HG03575 (cell line): ENCODE results near the gene ASF1B.

Source experiments
- ATAC-seq: cut with Tn5 transposase; IDR thresholded peaks from one replicate; pipeline ENCODE4 v1.9.1; 2021; ENCODE audit not compliant: unreplicated experiment, insufficient number of reproducible peaks, low FRiP score; ENCODE audit errors: extremely low read depth

Gene ASF1B

DNA sequence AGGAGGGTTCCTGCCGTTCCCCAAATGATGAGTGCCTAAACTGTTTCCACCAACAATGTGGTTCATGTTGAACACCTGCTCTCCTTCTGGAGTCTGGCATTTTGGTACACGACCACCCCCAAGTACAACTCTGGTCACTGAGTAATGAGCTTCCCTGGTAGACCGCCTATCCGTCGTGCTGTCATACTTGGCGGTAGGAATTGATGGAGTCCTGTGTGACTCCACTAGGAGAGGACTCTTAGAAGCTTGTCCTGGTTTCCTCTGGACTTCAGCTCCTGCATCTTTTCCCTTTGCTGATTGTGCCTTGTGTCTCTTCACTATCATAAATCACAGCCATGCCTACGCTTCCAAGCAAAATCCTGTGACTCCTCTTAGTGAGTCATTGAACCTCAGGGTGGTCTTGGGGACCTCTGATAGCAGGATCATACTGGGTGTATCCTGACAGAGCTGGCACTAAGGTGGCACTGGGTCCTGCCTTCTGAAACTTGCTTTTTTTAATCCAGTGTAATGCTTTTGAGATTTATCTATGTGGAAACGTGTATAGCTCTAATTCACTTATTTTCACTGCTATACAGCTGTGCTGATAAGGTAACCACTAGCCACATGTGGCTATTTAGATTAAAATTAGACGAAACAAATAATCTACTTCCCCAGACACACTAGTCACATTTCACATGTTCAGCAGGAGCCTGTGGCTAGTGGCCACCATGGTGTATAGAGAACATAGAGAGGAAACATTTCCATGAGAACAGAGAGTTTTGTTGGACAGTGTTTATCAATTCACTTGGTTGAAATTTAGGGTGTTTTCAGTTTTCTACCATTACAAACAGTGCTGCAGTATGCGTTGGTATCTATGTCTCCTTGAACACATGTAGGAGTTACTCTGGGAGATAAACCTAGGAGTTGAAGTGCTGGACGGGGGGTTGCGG is 6.1 kb upstream of the ASF1B start:
- ATAC-seq = no peak

DNA sequence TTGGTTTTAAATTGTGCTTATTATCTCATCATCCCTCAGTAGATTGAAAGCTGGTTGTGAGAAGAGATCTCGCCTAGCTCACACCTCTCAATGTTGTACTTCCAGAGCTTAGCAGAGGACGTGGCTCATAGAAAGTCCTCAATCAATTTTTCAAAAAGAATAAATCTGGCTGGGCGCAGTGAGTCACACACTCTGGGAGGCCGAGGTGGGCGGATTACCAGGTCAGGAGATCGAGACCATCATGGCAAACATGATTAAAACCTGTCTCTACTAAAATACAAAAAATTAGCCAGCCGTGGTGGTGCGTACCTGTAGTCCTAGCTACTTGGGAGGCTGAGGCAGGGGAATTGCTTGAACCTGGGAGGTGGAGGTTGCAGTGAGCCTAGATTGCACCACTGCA is 4.7 kb upstream of the ASF1B start:
- no peak for ATAC-seq

DNA sequence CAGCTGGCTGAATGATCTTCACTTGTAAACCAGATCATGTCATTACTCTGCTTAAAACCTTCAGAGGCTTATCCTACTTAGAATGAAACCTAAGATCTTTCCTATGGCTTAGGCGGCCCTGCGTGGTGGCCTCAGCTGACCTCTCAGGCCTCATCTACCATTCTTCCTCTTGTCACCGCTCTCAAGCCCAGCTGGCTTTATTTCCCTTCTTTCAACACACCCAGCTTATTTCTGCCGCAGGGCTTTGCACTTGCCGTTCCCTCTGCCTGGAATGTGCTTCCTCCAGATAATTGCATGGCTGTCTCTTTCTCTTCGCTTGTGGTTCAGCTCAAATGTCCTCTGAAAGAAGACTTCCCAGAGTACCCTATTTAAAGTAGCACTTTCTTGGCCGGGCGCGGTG is 3.6 kb upstream of the ASF1B start:
- no peak for ATAC-seq

DNA sequence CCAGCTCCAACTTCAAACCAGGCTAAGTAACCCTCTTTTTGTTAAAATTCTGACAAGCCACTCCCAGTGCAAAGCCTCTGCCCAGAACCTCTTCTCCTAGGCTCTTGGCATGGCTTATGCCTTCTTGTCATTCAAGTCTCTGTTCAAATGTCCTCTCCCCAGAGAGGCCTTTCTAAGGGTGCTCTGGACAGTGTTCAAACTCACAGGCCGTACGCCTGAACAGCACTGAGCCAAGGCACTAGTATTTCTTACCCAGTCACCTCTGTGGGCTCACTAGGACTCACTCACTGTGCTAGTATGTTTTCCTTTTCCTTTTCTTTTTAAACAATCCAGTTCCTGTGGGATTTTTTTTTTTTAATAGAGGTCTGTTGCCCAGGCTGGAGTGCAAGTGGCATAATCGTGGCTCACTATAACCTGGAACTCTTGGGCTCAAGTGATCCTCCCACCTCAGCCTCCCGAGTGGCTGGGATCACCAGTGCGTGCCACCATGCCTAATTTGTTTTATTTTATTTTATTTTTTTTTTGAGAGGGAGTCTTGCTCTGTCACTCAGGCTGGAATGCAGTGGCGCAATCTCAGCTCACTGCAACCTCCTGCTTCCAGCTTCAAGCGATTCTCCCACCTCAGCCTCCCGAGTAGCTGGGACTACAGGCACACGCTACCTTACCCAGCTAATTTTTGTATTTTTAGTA is 2.3 kb upstream of the ASF1B start:
- no peak for ATAC-seq

DNA sequence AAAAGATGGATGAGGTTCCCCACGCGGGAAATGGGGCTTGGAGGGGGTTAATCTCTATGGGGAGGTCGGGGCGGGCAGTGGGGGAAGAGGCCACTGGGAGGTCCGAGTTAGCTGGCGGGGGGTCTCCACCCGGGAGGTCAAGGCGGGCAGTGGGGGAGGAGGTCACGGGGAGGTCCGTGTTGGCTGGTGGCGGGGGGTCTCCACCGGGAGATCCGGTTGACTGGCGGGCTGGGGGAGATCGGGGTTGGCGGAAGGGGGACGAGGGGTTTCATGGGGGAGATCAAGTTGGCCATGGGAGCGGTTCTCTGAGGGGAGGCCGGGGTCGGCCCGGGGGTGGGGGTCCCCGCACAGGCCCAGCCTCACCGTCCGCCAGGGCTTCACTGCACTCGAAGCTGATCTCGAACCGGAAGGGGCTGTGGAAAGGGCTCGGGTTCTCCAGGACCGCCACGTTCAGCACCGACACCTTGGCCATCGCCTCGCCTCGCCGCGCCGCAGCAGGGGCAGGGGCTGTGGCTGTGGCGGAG is 342 bp downstream of the ASF1B start:
- ATAC-seq = no peak

DNA sequence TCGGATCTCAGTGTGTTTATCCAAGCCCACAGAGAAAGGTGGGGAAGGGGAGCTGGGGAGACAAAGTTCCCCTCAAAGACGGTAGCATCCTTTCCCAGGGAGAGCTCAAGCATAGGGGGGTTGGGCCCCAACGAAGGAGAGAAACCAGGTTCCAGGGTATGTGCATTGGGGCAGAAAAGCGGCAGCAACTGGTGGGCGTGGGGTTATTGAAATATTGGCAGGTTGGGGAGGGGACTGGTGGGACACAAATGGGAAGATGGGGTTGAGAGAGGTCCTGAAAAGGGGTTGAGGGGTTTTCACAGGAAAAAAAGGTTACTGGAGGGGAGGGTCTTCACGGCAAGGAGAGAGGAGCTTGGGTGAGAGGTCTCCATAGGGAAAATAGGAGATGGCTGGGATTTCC is 1.0 kb downstream of the ASF1B start:
- ATAC-seq = no peak

DNA sequence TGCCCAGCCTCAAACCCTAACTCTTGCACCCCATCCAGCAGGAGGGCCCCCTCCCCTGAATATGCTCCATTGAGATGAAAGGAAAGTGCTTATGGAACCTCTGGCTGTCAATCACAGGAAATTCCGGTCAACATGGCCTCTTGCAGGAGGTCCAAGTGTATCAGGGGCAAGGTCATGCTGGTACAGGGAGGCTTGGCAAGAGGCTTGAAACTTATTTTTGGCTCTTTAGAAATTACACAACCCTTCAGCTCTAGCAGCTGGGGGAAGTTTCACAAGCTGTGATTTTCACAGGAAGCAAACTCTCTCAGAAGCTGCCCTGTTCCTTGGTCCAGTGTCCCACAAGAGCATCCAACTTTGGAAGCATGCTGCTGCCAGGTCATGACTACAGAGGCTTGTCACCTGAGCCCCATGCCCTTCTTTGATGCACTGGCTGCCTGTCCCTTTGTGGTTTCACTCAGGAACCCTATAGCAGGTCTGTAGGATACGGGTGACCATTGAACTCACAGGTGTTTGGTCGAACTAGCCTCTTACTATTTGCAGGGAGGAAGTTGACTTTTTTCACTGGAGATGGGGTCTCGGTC is 8.4 kb downstream of the ASF1B start:
- ATAC-seq = no peak

DNA sequence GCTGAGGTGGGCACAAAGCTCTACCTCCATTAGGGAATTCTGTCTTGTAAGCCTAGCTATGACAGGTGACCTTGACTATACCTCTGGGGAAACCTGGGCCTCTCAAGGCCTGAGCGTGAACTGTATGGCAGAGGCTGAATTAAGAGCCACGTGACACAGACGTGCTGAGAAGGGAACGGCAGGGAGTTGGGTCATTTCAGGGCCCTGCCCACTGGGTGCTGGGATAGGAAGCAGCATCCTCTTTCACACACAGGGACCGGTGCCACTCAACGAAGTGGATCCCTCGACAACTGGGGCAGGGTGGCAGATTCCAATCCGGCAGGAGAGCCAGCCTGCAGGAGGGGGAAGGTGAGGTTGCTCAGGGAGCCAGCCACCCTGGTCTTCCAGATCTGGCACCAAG is 9.2 kb downstream of the ASF1B start:
- ATAC-seq = no peak

DNA sequence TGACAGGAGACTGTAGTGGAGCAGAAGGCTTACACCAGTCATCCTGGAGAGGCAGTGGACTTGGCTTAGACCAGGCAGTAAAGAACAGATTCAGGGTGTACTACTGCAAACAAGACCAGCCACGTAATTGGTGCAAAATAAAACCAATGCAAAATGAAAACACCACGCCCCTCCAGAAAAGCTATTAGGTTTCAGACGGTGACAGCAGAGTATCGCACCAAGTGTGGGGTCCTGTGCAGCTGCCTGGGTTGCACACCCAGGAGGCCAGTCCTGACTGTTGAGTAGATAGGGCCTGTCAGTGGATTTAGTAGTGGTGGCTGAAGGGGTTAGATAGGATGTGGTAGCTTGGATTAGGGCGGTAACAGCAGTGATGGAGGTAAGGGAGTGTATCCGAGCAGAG is 13.5 kb downstream of the ASF1B start:
- ATAC-seq = no peak

DNA sequence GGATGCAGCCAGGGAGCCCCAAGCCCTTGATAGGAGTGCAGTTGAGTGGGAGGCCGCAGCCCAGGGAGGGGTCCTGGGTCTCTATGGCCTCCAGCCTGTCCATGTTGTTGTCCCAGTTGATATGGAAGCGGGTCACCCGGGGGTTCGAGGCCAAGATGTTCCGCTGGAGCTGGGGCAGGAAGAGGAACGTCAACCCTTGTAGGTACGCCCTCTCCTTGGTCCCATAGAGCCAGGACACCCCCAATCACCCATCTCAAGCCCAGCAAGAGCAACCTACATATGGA is 15.9 kb downstream of the ASF1B start:
- ATAC-seq = no peak

DNA sequence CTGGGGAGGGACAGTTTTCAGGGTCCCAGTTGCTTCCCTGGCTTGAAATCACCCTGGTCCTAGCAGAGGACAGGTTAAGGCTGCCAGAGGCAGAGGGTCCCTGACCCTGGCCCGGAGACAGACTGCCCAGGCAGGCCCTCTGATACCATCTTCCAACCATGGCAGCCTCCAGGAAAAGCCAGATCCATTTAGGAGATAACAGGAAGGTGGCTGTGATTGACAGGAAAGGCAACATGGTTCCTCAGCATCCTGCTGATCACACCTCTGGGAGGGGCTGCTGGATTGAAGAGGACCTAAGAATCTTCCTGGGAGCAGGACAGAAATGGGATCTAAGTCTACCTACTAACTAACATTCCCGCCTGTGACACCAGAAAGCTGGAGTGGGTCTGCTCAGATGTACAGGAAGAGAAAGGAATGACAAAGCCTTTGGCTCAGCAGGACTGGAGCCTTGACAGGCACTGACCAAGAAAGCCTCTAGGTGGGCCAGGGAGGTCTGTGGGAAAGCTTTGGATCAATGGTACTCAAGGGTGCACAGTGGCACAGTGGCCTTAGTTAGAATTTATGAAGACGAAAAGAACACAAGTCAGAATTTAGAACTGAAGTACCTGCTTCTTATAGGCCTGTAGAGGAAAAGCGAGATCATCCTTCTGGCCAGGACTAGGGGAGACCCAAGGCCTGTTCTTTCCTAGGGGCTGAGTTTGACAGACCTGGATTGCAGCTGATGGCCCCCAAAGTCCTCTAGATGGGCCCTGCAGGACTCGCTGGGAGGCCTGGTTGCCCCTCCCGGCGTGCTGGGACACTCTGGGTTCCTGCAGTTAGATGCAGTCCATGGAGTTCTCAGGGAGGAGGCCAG is 16.5 kb downstream of the ASF1B start:
- ATAC-seq = no peak

DNA sequence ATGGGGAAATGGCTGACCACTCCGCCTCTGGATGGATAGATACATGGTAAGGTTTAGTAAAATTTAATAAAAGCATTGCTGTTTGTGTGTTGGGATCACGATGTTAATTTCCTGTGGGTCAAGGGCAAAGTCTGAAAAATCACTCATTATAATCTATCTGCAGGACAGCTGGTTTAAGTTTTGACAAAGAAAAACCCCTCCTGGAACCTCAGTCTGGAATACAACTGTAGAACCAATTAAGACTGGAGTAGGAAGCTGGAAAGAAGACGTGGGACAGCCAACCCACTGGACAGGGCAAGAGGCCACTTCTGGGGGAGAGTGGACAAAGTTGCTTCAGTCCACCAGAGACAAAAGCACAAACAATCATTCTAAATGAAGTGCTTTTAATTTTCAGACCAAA is 17.2 kb downstream of the ASF1B start:
- ATAC-seq = no peak

DNA sequence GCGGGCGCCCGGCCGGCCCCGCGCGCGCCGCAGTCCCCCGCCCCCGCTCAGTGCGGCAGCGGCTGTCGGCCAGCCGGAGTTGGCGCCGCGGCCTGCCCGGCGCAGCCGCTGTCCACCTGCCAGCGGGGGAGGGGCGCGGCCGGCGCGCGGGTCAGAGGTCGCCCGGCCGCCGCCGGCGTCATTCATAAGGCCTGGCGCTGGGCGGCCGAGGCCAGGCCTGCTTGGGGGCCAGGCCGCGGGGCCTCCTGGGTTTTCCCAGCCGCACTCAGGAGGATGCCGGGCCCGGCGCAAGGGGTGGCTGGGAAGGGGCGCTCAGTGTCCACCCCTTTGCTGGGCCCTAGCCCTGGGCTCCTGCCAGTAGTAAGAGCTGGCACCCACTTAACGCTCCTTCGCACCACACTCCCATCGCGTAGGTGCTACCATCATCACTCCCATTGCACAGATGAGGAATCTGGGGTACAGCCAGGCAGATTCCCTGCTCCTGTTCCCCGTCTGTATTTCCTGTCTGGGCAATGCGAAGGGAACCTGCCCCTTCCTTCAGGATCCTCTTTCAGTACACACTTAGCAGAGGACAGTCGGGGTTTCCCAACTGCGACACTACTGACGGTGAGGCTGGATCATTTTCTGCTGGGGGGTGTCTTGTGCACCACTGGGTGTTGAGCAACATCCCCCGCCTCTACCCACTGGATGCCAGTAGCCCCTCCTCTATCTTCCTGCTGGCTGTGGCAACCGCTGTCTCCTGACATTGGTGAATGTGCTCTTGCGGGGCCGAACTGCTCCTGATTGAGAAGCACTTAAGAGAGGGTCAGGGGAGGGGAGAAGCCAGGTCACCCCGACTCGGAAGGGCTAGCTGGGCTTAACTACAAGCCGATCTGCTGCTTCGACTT is 18.0 kb downstream of the ASF1B start:
- no peak for ATAC-seq

DNA sequence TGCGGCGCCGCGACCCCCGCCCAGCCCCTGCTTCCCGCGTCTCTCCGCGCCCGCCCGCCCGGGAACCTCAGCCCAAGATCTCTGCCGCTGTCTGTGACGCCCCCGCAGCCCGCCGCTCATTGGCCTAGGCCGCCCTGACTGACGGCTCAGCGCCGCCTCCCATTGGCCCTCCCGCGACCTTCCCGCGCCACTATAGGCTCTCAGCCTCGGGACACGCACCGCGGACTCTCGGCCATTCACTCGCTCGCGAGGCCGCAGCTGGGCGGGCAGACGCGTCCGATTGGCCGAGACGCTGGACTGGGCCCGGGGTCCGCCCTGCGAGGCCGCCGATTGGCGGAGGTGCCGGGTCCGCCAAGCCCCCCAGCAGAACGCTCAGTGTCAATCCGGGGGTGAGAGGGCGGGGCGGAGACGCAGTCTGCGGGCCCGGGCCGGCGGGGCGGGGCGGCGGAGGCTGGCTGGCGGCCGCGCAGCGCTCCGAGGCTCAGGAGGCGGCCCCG is 18.7 kb downstream of the ASF1B start, which contains the start of gene PRKACA:
TSS of gene PRKACA (minus strand) at position 95 of the 497 bp plus-strand sequence. CDS start 215 bp downstream, outside the sequence.
- ATAC-seq = peak; percentile 66

DNA sequence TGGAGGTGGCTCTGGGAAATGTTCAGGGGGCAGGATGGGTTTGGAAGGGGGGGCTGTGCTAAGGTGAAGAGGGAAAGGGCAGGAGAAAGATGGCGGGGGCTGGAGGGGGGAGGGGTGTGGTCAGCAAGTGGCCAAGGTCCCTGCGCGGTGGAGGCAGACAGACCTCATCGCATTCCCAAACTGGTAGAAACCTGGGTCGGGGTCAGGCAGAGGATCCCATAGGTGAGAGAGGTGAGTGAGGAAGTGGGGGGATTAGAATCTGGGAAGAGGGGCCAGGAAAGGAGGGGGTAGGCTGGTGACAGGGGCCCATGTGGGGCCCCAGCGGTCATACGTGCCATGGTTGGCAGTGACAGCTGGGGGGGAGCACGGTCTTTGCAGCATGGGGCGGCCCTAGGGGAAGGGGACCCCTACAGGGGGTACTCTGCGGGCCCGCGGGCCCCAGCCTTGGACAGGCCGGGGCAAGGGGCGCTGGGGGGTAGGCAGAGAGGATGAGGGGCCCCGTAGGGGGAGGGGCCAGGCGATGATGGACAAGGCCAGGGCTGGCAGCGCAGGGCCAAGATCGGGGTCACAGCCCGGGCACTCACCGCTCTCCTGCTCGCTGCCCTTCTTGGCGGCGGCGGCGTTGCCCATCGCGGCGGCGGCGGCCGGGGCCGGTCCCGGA is 19.3 kb downstream of the ASF1B start:
- ATAC-seq = no peak

DNA sequence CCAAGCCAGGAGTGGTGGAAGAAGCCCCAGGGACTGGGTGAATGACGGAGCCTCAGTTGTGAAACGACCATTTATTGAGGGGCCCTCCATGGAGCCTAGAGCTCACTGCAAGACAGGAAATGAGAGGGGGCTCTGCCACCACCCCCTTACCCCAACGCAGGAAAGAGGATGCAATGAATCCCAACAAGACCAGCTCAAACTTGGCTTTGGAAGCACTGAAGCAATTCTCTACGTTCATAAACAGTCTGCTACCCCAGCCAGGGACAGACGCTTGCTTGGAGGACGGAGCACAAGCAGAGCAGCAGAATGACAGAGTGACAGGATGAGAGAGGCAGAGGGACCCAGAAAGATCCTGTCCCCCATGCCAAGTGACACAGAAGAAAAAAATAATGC is 19.9 kb downstream of the ASF1B start:
- ATAC-seq = no peak

DNA sequence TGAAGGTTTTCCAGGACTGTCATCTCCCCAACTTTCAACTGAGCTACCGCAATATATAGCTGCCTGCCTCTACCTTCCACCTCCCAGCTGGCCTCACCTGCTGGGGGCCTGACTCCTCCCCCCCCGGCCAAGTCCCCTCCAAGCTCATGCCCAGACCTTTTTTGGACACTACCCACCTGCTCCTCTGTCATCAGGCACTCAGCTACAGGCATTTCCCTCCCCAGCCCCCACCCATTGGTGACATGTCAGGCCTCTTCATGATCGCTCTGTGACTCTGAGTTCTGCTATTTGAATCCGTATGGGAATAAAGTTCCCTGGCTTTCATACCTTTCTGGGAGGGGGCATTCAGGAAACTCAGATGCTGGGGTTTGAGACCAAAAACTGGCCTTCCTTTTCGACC is 20.6 kb downstream of the ASF1B start:
- ATAC-seq = no peak

DNA sequence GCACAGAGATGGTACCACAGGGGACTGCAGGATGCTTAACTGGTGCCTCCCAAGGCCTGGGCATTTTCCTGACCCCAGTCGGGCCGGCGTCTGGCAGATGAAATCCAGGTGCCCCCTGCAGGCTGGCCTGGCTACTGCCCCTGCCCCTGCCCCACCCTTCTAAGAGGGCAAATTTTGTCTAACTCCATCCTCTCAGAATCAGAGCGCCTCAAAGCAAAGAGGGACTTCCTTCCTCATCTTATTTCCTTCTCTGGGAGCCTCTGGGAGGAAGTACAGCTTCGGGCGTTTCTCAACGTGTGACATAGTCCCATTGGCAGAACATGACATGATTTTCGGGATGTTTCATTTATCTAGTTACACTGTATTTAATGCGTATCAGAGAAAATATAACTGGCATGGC is 21.5 kb downstream of the ASF1B start:
- no peak for ATAC-seq
